K562 (cell line): ENCODE data around the gene CDK9. TPM values are rescaled to one million over a fixed set of nuclear protein-coding genes. Genes with fewer than 3 reads are reported as not detected.
A peak's percentile ranks its signal among the peaks of the same experiment; 100 is the strongest.

Experiments
- E2F8 ChIP-seq: fragments of 450-650 bp; IDR thresholded peaks from 2 replicates; pipeline ENCODE4 v1.7.1; 2018; ENCODE audit warnings: mild to moderate bottlenecking, low read depth; ENCODE audit not compliant: partially characterized antibody
- KLF16 ChIP-seq: IDR thresholded peaks from 2 replicates; pipeline ENCODE4 v1.6.1; 2016; ENCODE audit warnings: antibody characterized with exemption
- MGA ChIP-seq: fragments of 450-650 bp; IDR thresholded peaks from 2 replicates; pipeline ENCODE4 v1.6.1; 2016; ENCODE audit warnings: mild to moderate bottlenecking, moderate library complexity
- polyA plus RNA-seq, 8 experiments: library from polyadenylated mRNA; depleted of rRNA in 4 of 8; stranded (reverse) in 5 of 8; unstranded in 3 of 8; fragments of >200 nt; fragmentation: Nextera tagmentation in 2 of 8; fragmentation: Illumina TruSeq in 1 of 8; extraction: Ambion mirVana in 2 of 8; extraction: Trizol in 1 of 8; gene quantifications; 2 replicates each; pipeline versions ENCODE4 v1.2.1 to v1.2.3, GENCODE V29; 2011 to 2014; ENCODE audit warnings: inconsistent platforms in 1 of 8, missing spikeins in 1 of 8
- total RNA-seq, 7 experiments: library from RNA; depleted of rRNA in 6 of 7; stranded (reverse); fragments of >200 nt in 6 of 7; fragmentation: Illumina TruSeq in 2 of 7; extraction: Trizol in 2 of 7; gene quantifications; 2 replicates each; pipeline versions ENCODE4 v1.2.1 to v1.2.3, GENCODE V29; 2011 to 2021; ENCODE audit warnings: low replicate concordance in 1 of 7
- TF ChIP-seq, protein P1 (sequence below): sonication (generic); formaldehyde crosslinking; IDR thresholded peaks from 2 replicates; pipeline ENCODE4 v1.8.0; 2022; ENCODE audit warnings: mild to moderate bottlenecking, missing genetic modification reagents
- TF ChIP-seq, protein P2 (sequence below): fragments of 450-650 bp; IDR thresholded peaks from 2 replicates; pipeline ENCODE4 v1.6.1; 2017; ENCODE audit warnings: mild to moderate bottlenecking, moderate library complexity

Gene CDK9
- total and polyA plus RNA-seq, 9 of the 15 experiments (the other 6 are each of a cell fraction or from before 2014, with no cell fraction given): 4.2 to 78.6 (median 33.0) TPM

- TF ChIP-seq, protein P1, sequence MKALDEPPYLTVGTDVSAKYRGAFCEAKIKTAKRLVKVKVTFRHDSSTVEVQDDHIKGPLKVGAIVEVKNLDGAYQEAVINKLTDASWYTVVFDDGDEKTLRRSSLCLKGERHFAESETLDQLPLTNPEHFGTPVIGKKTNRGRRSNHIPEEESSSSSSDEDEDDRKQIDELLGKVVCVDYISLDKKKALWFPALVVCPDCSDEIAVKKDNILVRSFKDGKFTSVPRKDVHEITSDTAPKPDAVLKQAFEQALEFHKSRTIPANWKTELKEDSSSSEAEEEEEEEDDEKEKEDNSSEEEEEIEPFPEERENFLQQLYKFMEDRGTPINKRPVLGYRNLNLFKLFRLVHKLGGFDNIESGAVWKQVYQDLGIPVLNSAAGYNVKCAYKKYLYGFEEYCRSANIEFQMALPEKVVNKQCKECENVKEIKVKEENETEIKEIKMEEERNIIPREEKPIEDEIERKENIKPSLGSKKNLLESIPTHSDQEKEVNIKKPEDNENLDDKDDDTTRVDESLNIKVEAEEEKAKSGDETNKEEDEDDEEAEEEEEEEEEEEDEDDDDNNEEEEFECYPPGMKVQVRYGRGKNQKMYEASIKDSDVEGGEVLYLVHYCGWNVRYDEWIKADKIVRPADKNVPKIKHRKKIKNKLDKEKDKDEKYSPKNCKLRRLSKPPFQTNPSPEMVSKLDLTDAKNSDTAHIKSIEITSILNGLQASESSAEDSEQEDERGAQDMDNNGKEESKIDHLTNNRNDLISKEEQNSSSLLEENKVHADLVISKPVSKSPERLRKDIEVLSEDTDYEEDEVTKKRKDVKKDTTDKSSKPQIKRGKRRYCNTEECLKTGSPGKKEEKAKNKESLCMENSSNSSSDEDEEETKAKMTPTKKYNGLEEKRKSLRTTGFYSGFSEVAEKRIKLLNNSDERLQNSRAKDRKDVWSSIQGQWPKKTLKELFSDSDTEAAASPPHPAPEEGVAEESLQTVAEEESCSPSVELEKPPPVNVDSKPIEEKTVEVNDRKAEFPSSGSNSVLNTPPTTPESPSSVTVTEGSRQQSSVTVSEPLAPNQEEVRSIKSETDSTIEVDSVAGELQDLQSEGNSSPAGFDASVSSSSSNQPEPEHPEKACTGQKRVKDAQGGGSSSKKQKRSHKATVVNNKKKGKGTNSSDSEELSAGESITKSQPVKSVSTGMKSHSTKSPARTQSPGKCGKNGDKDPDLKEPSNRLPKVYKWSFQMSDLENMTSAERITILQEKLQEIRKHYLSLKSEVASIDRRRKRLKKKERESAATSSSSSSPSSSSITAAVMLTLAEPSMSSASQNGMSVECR (CRISPR knock-in tag): peak; percentile 92
- peak; percentile 66 for TF ChIP-seq MGA
- TF ChIP-seq KLF16: no peak
- TF ChIP-seq, protein P2, sequence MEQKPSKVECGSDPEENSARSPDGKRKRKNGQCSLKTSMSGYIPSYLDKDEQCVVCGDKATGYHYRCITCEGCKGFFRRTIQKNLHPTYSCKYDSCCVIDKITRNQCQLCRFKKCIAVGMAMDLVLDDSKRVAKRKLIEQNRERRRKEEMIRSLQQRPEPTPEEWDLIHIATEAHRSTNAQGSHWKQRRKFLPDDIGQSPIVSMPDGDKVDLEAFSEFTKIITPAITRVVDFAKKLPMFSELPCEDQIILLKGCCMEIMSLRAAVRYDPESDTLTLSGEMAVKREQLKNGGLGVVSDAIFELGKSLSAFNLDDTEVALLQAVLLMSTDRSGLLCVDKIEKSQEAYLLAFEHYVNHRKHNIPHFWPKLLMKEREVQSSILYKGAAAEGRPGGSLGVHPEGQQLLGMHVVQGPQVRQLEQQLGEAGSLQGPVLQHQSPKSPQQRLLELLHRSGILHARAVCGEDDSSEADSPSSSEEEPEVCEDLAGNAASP: no peak
- no peak for TF ChIP-seq E2F8
Observed at GRCh38 chr9:127802576-127803443, 17.0 kb downstream of the CDK9 start, which contains the start of gene FPGS (continued).
